ENCODE data around the gene LASP1NB.
"Not testable (repeated sequence)": the region's sequence is repeated elsewhere in the genome, so short reads cannot be mapped to it uniquely, and the experiment has no call there.

The LASP1NB gene

GRCh38 chr17:38970804-38971203 lies 45.4 kb downstream of the LASP1NB start:
- H3K9me3 ChIP-seq (ENCODE audit: control insufficient read depth in 4 of 4, low read length in 3 of 4) = no peaks in the 10 kb centered on the region
- peaks cover 0 to 2% (median 0%) of the 10 kb centered on the region in 4 donors for H3K4me1 ChIP-seq (ENCODE audit: control insufficient read depth in 4 of 4, insufficient read depth in 4 of 4, low read length in 3 of 4)
- no peak overlapping the region for H3K27ac ChIP-seq (ENCODE audit: low read depth in 1 of 2, low read length in 2 of 2)
- no peaks in the 10 kb centered on the region for H3K27me3 ChIP-seq (ENCODE audit: control insufficient read depth in 4 of 4, insufficient read depth in 4 of 4, low read length in 3 of 4)
- TF ChIP-seq RAD21 (IDR thresholded peaks at IDR 0.05) = no peak
- no peak for TF ChIP-seq RXRA (IDR thresholded peaks at IDR 0.05)
- TF ChIP-seq GABPA (IDR thresholded peaks at IDR 0.05 in 1 of 2, conservative IDR thresholded peaks at IDR 0.05 in 1 of 2) = no peak
- TF ChIP-seq, protein P1, sequence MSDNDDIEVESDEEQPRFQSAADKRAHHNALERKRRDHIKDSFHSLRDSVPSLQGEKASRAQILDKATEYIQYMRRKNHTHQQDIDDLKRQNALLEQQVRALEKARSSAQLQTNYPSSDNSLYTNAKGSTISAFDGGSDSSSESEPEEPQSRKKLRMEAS (IDR thresholded peaks at IDR 0.05) = no peak
- TF ChIP-seq HNF4A (conservative IDR thresholded peaks at IDR 0.05) = no peak
- TF ChIP-seq YY1 (IDR thresholded peaks at IDR 0.05) = no peak
- TF ChIP-seq NR2F2 (IDR thresholded peaks at IDR 0.05) = no peak
- TF ChIP-seq FOXA1 (IDR thresholded peaks at IDR 0.05) = no peak
- TF ChIP-seq JUND (IDR thresholded peaks at IDR 0.05) = no peak
- TF ChIP-seq SP1 (IDR thresholded peaks at IDR 0.05) = no peak
- no peak for TF ChIP-seq EGR1 (IDR thresholded peaks at IDR 0.05; ENCODE audit: low read depth in 2 of 2)
- TF ChIP-seq ZBTB33 (IDR thresholded peaks at IDR 0.05) = no peak
- TF ChIP-seq, protein P2, sequence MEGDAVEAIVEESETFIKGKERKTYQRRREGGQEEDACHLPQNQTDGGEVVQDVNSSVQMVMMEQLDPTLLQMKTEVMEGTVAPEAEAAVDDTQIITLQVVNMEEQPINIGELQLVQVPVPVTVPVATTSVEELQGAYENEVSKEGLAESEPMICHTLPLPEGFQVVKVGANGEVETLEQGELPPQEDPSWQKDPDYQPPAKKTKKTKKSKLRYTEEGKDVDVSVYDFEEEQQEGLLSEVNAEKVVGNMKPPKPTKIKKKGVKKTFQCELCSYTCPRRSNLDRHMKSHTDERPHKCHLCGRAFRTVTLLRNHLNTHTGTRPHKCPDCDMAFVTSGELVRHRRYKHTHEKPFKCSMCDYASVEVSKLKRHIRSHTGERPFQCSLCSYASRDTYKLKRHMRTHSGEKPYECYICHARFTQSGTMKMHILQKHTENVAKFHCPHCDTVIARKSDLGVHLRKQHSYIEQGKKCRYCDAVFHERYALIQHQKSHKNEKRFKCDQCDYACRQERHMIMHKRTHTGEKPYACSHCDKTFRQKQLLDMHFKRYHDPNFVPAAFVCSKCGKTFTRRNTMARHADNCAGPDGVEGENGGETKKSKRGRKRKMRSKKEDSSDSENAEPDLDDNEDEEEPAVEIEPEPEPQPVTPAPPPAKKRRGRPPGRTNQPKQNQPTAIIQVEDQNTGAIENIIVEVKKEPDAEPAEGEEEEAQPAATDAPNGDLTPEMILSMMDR (IDR thresholded peaks at IDR 0.05; ENCODE audit: low read depth, low read length, missing input control) = no peak
- no peak for TF ChIP-seq FOXA2 (IDR thresholded peaks at IDR 0.05)
- no peak for TF ChIP-seq HNF4G (IDR thresholded peaks at IDR 0.05)
- no peak for TF ChIP-seq TAF1 (conservative IDR thresholded peaks at IDR 0.05)
- TF ChIP-seq, protein P3, sequence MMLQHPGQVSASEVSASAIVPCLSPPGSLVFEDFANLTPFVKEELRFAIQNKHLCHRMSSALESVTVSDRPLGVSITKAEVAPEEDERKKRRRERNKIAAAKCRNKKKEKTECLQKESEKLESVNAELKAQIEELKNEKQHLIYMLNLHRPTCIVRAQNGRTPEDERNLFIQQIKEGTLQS (IDR thresholded peaks at IDR 0.05) = no peak
- TF ChIP-seq, protein P4, sequence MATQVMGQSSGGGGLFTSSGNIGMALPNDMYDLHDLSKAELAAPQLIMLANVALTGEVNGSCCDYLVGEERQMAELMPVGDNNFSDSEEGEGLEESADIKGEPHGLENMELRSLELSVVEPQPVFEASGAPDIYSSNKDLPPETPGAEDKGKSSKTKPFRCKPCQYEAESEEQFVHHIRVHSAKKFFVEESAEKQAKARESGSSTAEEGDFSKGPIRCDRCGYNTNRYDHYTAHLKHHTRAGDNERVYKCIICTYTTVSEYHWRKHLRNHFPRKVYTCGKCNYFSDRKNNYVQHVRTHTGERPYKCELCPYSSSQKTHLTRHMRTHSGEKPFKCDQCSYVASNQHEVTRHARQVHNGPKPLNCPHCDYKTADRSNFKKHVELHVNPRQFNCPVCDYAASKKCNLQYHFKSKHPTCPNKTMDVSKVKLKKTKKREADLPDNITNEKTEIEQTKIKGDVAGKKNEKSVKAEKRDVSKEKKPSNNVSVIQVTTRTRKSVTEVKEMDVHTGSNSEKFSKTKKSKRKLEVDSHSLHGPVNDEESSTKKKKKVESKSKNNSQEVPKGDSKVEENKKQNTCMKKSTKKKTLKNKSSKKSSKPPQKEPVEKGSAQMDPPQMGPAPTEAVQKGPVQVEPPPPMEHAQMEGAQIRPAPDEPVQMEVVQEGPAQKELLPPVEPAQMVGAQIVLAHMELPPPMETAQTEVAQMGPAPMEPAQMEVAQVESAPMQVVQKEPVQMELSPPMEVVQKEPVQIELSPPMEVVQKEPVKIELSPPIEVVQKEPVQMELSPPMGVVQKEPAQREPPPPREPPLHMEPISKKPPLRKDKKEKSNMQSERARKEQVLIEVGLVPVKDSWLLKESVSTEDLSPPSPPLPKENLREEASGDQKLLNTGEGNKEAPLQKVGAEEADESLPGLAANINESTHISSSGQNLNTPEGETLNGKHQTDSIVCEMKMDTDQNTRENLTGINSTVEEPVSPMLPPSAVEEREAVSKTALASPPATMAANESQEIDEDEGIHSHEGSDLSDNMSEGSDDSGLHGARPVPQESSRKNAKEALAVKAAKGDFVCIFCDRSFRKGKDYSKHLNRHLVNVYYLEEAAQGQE (IDR thresholded peaks at IDR 0.05) = no peak
- no peak for DNase-seq (ENCODE audit: low spot score)
- WGBS = 86% methylated on average over 5 of the region's 5 CpGs
- H3K36me3 ChIP-seq (ENCODE audit: control insufficient read depth in 4 of 4, insufficient read depth in 3 of 4, low read depth in 1 of 4, low read length in 3 of 4) = no peaks in the 10 kb centered on the region
- no peak overlapping the region for H3K4me3 ChIP-seq (ENCODE audit: low read depth in 1 of 3, low read length in 3 of 3)
- no peak overlapping the region for H3K9ac ChIP-seq (ENCODE audit: low read depth in 1 of 2, low read length in 2 of 2)

DNA sequence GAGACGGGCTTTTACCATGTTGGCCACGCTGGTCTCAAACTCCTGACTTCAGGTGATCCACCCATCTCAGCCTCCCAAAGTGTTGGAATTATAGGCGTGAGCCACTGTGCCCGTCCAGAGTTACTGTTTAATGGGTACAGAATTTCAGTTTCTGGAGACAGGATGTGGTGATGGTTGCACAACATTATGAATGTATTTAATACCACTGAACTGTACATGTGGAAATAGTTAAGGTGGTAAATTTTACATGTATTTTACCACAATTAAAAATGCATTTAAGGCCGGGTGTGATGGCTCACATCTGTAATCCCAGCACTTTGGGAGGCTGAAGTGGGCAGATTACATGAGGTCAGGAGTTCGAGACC lies 50.8 kb downstream of the LASP1NB start:
- DNase-seq (ENCODE audit: low spot score); H3K27me3 ChIP-seq (ENCODE audit: control insufficient read depth in 4 of 4, insufficient read depth in 4 of 4, low read length in 3 of 4); H3K9me3 ChIP-seq (ENCODE audit: control insufficient read depth in 4 of 4, low read length in 3 of 4); H3K36me3 ChIP-seq (ENCODE audit: control insufficient read depth in 4 of 4, insufficient read depth in 3 of 4, low read depth in 1 of 4, low read length in 3 of 4); H3K9ac ChIP-seq (ENCODE audit: low read depth in 1 of 2, low read length in 2 of 2); H3K4me1 ChIP-seq (ENCODE audit: control insufficient read depth in 4 of 4, insufficient read depth in 4 of 4, low read length in 3 of 4); H3K27ac ChIP-seq (ENCODE audit: low read depth in 1 of 2, low read length in 2 of 2); H3K4me3 ChIP-seq (ENCODE audit: low read depth in 1 of 3, low read length in 3 of 3): not testable (repeated sequence)
- WGBS = 64% methylated on average over 6 of the region's 6 CpGs
